Loucy (cell line): ENCODE measurements around the gene KDM7A.

Source experiments
- H2AFZ ChIP-seq: fragments of 200-600 bp; sonication (generic); 2 replicates; pipeline ENCODE4 v1.6.0; 2016; ENCODE audit warnings: antibody characterized with exemption, mild to moderate bottlenecking, low read length, moderate library complexity
- H3F3A ChIP-seq: fragments of 200-600 bp; 2 replicates; pipeline ENCODE4 v1.6.0; 2016; ENCODE audit warnings: antibody characterized with exemption, low read depth, mild to moderate bottlenecking
- H3K27me3 ChIP-seq: fragments of 200-600 bp; sonication (generic); 2 replicates; pipeline ENCODE4 v1.6.1; 2014; ENCODE audit warnings: low read length, mild to moderate bottlenecking; ENCODE audit not compliant: insufficient read depth, poor library complexity, severe bottlenecking
- H3K36me3 ChIP-seq: fragments of 200-600 bp; sonication (generic); 2 replicates; pipeline ENCODE4 v1.6.1; 2016; ENCODE audit warnings: low read length; ENCODE audit not compliant: insufficient read depth
- H3K4me1 ChIP-seq: fragments of 200-600 bp; sonication (generic); 2 replicates; pipeline ENCODE4 v1.5.1; 2014; ENCODE audit warnings: low read length, mild to moderate bottlenecking; ENCODE audit not compliant: insufficient read depth, poor library complexity, severe bottlenecking
- H3K4me2 ChIP-seq: fragments of 200-600 bp; sonication (generic); 2 replicates; pipeline ENCODE4 v1.6.0; 2014; ENCODE audit warnings: antibody characterized with exemption, low read length, low read depth, mild to moderate bottlenecking; ENCODE audit not compliant: poor library complexity, severe bottlenecking
- H3K4me3 ChIP-seq: fragments of 200-600 bp; sonication (generic); 2 replicates; pipeline ENCODE4 v1.5.1; 2014; ENCODE audit warnings: low read length, mild to moderate bottlenecking, mixed read lengths; ENCODE audit not compliant: poor library complexity, severe bottlenecking
- H3K79me2 ChIP-seq: fragments of 200-600 bp; sonication (generic); 2 replicates; pipeline ENCODE4 v1.6.1; 2014; ENCODE audit warnings: low read length; ENCODE audit not compliant: insufficient read depth
- H3K9ac ChIP-seq: fragments of 200-600 bp; sonication (generic); 2 replicates; pipeline ENCODE4 v1.6.0; 2014; ENCODE audit warnings: mild to moderate bottlenecking, low read depth, low read length, moderate library complexity; ENCODE audit not compliant: poor library complexity, severe bottlenecking
- H3K9me2 ChIP-seq: fragments of 200-600 bp; sonication (generic); replicated peaks from 2 replicates; pipeline ENCODE4 v1.6.1; 2016; ENCODE audit warnings: low read depth, low read length, mixed read lengths
- H3K9me3 ChIP-seq: fragments of 200-600 bp; sonication (generic); 2 replicates; pipeline ENCODE4 v1.6.1; 2014; ENCODE audit warnings: mild to moderate bottlenecking, antibody characterized with exemption, low read length, low read depth; ENCODE audit not compliant: insufficient read depth
- H4K20me1 ChIP-seq: fragments of 200-600 bp; sonication (generic); 2 replicates; pipeline ENCODE4 v1.6.0; 2014; ENCODE audit warnings: antibody characterized with exemption, low read length, mild to moderate bottlenecking; ENCODE audit not compliant: insufficient read depth, poor library complexity, severe bottlenecking
- EZH2phosphoT487 ChIP-seq: fragments of 200-600 bp; IDR thresholded peaks from 2 replicates; pipeline ENCODE4 v1.6.1; 2018; ENCODE audit warnings: antibody characterized with exemption, mild to moderate bottlenecking, moderate library complexity, borderline replicate concordance
- TF ChIP-seq, protein P1 (sequence below): fragments of 200-600 bp; sonication (generic); conservative IDR thresholded peaks from 2 replicates; pipeline ENCODE4 v1.5.1; 2014; ENCODE audit warnings: mild to moderate bottlenecking, antibody characterized with exemption, low read length

KDM7A gene

DNA sequence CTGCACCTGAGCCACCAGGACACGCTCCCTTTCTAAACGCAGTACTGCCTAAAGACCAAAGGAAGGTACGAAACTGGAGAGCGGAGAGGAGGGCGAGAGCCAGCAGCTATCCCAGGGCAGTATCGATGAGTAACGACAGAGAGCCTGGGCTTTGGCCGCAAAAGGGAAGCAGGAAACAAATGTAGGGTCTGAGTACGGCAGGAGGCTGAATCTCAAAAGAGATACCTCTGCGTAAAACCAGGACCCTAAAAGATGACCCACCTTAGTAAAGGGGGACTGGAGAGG, 134.5 kb downstream of the KDM7A start:
- Histone ChIP-seq H3F3A (no peaks in the 10 kb centered on the region), H3K9me3 (no peaks in the 10 kb centered on the region), H4K20me1 (no peaks in the 10 kb centered on the region), H3K4me3 (no peak overlapping the region), H3K4me2 (no peak overlapping the region), H3K9ac (no peak overlapping the region), H3K9me2 (no peaks in the 10 kb centered on the region), H3K4me1 (no peaks in the 10 kb centered on the region), H2AFZ (no peak overlapping the region), H3K27me3 (no peaks in the 10 kb centered on the region), H3K79me2 (no peaks in the 10 kb centered on the region), H3K36me3 (peaks cover 61% of the 10 kb centered on the region)
- TF ChIP-seq EZH2phosphoT487, result no peak
- TF ChIP-seq, protein P1, sequence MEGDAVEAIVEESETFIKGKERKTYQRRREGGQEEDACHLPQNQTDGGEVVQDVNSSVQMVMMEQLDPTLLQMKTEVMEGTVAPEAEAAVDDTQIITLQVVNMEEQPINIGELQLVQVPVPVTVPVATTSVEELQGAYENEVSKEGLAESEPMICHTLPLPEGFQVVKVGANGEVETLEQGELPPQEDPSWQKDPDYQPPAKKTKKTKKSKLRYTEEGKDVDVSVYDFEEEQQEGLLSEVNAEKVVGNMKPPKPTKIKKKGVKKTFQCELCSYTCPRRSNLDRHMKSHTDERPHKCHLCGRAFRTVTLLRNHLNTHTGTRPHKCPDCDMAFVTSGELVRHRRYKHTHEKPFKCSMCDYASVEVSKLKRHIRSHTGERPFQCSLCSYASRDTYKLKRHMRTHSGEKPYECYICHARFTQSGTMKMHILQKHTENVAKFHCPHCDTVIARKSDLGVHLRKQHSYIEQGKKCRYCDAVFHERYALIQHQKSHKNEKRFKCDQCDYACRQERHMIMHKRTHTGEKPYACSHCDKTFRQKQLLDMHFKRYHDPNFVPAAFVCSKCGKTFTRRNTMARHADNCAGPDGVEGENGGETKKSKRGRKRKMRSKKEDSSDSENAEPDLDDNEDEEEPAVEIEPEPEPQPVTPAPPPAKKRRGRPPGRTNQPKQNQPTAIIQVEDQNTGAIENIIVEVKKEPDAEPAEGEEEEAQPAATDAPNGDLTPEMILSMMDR, result no peak

DNA sequence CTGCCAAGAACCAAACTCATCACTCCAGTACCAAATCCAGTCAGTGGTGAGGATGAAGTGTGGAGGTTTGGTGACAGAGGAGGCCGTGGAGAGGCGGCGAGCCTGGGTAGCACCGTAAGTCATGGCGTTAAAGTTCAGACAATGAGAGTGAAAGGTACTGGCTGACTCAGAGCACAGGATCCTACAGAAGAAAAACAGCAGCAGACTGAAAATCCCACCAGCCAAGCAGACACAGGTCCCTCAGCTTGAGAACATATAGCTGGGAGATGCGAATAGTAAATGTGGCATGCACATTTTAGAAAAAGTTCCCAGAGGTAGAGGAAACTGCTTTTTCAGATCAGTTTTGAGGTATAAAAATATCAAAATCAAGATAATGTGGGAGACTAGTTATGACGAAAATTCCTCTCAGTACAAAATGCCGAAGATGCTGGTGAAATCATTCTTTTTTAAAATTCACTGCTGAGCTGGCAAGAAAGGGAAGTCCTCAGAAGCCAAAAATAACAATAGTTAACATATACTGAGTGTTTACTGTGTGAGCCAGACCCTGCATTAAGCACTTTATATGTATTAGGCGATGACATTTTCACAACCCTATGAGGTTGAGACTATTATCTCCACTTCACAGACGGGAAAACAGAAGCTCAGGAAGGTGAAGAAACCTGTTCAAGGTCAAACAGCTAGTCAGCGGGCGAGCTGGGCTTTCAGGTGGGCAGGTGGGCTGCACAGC, 135.0 kb downstream of the KDM7A start:
- H2AFZ ChIP-seq, result no peak overlapping the region
- no peak overlapping the region for H3K4me2 ChIP-seq
- peaks cover 65% of the 10 kb centered on the region for H3K36me3 ChIP-seq
- no peaks in the 10 kb centered on the region for H3K9me3 ChIP-seq
- H3K27me3 ChIP-seq, result no peaks in the 10 kb centered on the region
- H3F3A ChIP-seq, result no peaks in the 10 kb centered on the region
- no peaks in the 10 kb centered on the region for H4K20me1 ChIP-seq
- no peaks in the 10 kb centered on the region for H3K79me2 ChIP-seq
- H3K4me3 ChIP-seq, result no peak overlapping the region
- no peak for TF ChIP-seq EZH2phosphoT487
- TF ChIP-seq, protein P1, result no peak
- H3K4me1 ChIP-seq, result no peaks in the 10 kb centered on the region
- no peak overlapping the region for H3K9ac ChIP-seq
- H3K9me2 ChIP-seq, result no peaks in the 10 kb centered on the region

DNA sequence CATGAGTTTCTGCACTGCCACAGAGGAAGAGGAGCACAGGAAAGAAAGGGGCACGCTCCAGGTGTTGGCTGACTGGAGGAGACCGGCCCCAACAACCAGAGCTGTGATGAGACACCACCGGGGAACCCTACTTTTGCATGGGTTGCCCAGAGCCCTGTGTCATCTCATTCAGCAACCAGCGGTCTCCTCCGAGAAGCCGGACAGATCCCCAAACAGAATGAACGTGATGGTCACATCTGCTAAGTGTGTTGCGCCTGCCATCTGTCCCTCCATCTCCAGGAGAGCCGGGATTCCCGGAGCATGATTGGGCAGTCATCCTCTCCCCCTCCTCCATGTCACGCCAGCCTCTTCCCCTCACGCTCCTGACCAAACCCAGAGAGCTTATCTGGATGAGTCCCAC, 136.9 kb downstream of the KDM7A start:
- Histone ChIP-seq H3K4me3 (no peak overlapping the region), H2AFZ (no peak overlapping the region), H3K9ac (no peak overlapping the region), H3K9me3 (no peaks in the 10 kb centered on the region), H3K4me1 (peaks cover 6% of the 10 kb centered on the region), H3F3A (no peaks in the 10 kb centered on the region), H3K4me2 (no peak overlapping the region), H4K20me1 (no peaks in the 10 kb centered on the region), H3K27me3 (no peaks in the 10 kb centered on the region), H3K36me3 (peaks cover 47% of the 10 kb centered on the region), H3K79me2 (no peaks in the 10 kb centered on the region), H3K9me2 (no peaks in the 10 kb centered on the region)
- TF ChIP-seq, protein P1, result no peak
- no peak for TF ChIP-seq EZH2phosphoT487
